Choroid plexus epithelial cell (primary cell): ENCODE measurements around the gene OR6B2.

Experiments used
- DNase-seq: peaks from one replicate; pipeline ENCODE4 v3.0.0-alpha.2; 2010; ENCODE audit warnings: low read depth
- H3K4me3 ChIP-seq: 2 replicates; pipeline ENCODE4 v1.5.1; 2011; ENCODE audit warnings: low read depth, mild to moderate bottlenecking, control low read depth, low read length, moderate library complexity
- TF ChIP-seq, protein P1 (sequence below): conservative IDR thresholded peaks from 2 replicates; pipeline ENCODE4 v1.5.1; 2011; ENCODE audit warnings: low read depth, mild to moderate bottlenecking, control low read depth, inconsistent platforms, low read length, moderate library complexity

OR6B2 gene

DNA sequence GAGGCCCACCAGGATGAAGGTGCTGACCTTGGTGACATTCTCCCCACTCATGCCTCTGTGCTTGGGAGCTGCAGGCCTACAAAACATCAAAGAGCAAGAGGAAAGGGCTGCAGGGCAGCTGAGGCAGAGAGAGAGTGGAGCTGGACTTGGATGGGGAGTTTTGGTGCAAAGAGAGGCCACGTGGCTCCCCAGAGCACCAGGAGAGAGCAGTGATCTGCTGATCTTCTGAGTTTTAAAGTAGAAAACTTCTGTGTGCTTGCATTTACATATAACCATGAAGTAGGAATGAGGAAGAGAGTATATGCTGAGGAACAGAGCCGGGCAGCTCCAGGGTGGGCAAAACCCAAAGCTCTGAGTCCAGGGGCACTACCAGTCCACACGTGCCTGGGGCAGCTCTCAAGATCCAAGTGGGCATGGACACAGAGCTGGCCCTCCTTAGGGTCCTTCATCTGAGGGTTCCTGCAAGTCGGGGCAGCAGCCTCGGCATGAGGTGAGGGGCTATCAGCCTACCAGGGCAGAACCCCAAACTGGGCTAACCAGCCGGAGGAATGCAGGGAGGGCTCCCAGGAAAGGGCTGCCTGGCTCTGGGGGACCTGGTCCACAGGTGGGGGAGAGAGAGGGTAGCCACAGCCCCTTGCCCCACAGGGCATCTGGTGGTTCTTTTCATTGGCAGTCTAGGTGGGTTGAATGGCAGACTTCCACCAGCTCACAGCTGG lies at the start of gene OR6B2:
TSS of gene OR6B2 (minus strand) at position 51 of the 716 bp plus-strand sequence. CDS start at position 51, 0 bp downstream.
- no peak within 1 kb of the TSS for H3K4me3 ChIP-seq
- no peak for DNase-seq
- TF ChIP-seq, protein P1, sequence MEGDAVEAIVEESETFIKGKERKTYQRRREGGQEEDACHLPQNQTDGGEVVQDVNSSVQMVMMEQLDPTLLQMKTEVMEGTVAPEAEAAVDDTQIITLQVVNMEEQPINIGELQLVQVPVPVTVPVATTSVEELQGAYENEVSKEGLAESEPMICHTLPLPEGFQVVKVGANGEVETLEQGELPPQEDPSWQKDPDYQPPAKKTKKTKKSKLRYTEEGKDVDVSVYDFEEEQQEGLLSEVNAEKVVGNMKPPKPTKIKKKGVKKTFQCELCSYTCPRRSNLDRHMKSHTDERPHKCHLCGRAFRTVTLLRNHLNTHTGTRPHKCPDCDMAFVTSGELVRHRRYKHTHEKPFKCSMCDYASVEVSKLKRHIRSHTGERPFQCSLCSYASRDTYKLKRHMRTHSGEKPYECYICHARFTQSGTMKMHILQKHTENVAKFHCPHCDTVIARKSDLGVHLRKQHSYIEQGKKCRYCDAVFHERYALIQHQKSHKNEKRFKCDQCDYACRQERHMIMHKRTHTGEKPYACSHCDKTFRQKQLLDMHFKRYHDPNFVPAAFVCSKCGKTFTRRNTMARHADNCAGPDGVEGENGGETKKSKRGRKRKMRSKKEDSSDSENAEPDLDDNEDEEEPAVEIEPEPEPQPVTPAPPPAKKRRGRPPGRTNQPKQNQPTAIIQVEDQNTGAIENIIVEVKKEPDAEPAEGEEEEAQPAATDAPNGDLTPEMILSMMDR, result no peak

DNA sequence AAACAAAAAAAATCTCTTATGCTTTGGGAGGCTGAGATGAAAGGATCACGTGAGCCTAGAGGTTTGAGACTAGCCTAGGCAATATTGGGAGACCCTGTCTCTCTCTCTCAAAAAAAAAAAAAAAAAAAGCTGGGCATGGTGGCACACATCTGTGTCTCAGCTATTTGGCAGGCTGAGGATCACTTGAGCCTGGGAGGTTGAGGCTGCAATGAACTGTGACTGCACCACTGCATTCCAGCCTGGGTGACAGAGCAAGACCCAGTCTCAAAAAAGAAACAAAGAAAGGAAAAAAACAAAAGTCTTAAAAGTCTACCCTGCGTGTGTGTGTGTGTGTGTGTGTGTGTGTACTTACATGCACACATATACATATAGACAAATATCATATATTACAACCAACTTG lies 48.4 kb upstream of the OR6B2 start:
- TF ChIP-seq, protein P1, result no peak
- no peak overlapping the region for H3K4me3 ChIP-seq
- DNase-seq, result no peak

GRCh38 chr2:240077442-240077841 lies 47.2 kb upstream of the OR6B2 start:
- H3K4me3 ChIP-seq, result no peak overlapping the region
- DNase-seq, result no peak
- TF ChIP-seq, protein P1, result no peak

- DNase-seq, result no peak
- TF ChIP-seq, protein P1, result no peak
- H3K4me3 ChIP-seq, result no peak overlapping the region
Measured at GRCh38 chr2:240074545-240074944, 44.3 kb upstream of the OR6B2 start.

- TF ChIP-seq, protein P1, result no peak
- DNase-seq, result no peak
- no peak overlapping the region for H3K4me3 ChIP-seq
Measured at GRCh38 chr2:240070907-240071306, 40.7 kb upstream of the OR6B2 start.

DNA sequence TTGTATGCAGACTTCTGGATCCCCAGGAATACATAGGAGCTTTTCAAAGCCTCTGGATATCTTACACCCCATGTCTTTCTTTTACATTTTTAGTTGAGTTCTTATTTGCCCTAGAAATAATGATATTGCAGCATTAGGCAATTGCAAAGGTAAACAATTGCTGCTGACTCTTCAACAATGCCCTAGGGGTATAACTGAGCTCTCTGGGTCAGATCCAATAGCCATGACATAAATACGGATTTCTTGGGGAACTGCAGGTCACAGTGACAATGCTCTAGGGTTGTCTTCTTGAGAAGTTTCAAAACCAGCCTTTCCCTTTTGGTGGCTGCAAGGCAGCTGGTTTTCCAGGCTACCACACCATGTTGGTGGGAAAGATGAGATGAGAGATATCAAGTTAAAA lies 39.6 kb upstream of the OR6B2 start:
- TF ChIP-seq, protein P1, result no peak
- H3K4me3 ChIP-seq, result no peak overlapping the region
- DNase-seq, result no peak

DNA sequence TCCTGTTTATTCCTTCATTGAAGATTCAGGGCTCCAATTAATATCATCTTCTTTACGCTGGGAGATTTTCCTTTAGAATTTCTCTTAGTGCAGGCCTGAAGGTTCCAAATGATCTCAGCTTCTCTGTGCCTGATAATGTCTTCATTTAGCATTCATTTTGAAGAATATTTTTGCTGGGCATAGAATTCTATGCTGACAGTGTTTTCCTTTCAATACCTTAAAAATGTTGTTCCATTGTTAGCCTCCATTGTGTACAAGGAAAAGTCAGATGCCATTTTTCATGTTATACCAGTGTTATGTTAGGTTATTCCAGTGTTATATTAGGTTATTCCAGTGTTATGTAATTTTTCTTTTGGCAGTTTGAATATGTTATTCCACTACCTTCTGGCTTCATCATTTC lies 38.0 kb upstream of the OR6B2 start:
- no peak overlapping the region for H3K4me3 ChIP-seq
- no peak for DNase-seq
- TF ChIP-seq, protein P1, result no peak
